ENCODE data around the gene MIEF1.
"Not testable (repeated sequence)": the region's sequence is repeated elsewhere in the genome, so short reads cannot be mapped to it uniquely, and the experiment has no call there.

MIEF1 gene

DNA sequence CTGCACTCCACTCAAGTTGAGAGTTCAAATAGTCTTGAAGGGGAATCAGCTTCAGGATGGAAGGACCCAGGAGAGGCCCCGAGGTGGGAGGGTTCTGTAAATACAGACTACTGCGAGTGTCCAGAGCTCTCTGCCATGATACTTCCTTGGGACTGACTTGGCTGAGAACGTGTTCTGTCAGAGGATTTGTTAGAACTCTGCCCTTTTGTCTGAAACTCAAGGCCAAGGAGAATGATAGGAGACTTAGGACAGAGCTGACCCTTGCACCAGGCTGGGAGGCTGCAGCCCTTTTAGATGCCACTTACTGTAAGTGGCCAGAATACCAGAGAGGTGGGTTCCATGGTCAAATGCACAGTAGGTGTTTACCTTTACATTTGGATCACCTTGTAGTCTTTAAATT, 15.4 kb downstream of the MIEF1 start:
- DNase-seq, result no peak

DNA sequence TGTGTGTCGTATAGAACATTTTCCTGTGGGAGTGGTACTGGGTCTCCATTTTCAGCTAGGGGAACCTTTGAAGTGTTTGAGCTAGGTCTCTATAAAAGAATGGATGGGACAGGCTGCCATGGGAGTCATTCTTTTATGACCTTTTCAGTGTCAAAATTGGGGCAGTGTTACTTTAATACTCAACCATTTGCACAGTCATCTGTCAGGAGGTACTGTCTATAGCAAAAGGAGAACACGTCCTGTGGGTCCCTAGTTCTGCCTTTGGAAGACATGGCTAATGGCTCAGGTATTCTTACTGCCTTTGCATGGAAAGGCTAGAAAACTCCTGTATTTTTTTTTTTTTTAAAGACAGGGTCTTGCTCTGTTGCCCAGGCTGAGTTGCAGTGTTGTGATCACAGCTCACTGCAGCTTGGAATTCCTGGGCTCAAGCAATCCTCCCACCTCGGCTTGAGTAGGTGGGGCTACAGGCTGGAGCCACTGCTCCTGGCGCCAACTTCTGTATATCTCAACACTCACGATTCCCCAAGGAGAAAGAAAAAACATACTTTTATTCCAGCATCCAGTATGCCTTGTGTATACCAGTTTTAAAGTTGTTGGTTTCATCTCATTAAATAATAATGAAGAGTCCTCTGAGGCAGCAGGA, 16.2 kb downstream of the MIEF1 start:
- no peak for DNase-seq

DNA sequence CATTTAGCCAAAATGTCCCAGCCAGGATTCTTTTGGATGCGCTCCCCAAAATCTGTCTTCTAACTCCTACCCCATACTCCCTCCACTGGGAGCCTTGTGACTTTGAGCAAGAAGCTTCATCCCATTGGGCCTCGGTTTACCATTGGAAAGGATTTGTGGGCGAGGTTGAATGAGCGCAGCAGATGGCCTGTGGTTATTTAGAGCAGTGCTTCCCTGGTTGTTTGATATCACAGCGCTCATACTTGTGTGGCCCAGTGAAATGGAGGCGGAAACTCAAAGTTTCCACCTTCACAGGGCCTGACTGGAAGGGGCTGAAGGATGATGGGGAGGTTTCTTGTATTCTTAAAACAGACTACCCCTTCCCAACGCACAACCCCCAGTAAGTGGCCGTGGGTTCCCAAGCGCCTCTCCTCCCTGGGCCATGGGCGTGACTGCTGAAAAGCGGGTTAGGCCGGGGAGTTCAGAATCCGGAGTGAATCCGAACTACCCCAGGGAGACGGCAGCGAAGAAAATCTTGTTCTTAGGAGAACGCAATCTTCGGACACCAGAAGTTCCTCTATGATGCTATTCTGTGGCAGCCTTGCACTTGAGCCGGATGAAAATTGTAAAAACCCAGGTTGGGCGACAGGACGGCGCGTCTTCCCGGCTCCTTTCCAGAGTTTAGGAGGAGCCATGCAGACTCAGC, 17.0 kb downstream of the MIEF1 start:
- DNase-seq, result no peak

DNA sequence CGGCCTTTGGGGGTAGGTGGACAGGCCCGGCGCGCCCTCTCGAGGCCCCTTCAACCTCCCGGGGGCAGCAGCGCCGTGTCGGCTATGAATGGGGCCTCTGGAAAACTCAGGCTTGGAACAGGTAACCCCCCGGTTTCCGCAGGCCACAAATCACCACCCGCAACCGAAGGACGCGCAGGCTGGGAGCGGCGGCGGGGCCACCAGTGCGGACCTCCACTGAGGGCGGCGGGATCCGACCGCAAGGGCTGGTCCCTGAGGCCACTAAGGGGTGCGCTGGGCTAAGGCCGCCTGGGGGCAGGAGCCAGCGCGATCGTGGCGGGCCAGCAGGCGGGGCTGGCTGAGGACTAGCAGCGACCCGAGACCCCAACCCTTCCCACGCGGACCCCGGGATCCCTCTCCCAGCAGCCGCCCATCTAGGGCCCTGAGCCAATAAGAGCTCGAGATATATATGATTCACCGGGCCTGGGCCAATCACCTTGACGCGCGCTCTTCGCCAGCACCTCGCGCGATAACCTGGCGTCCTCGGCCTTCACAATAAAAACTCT, 17.7 kb downstream of the MIEF1 start:
- no peak for DNase-seq

DNA sequence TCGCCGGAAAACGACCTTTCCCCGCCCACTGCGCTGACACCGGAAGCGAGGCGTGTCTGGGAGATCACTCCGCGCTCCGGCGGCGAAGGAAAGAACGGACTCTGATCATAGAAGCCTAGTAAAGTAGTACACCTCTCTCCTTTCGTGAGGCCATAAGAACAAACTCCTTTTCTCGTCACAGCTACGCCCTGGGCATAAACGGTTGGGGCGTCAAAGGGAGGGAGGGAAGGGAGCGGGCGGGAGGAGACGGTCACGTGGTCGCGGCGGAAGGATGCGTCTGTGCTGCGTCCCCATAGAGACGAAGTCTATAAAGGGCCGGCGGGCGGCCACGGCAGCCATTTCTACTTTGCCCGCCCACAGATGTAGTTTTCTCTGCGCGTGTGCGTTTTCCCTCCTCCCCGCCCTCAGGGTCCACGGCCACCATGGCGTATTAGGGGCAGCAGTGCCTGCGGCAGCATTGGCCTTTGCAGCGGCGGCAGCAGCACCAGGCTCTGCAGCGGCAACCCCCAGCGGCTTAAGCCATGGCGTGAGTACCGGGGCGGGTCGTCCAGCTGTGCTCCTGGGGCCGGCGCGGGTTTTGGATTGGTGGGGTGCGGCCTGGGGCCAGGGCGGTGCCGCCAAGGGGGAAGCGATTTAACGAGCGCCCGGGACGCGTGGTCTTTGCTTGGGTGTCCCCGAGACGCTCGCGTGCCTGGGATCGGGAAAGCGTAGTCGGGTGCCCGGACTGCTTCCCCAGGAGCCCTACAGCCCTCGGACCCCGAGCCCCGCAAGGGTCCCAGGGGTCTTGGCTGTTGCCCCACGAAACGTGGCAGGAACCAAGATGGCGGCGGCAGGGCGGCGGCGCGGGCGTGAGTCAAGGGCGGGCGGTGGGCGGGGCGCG, 18.4 kb downstream of the MIEF1 start, which contains the start of gene ATF4:
Gene ATF4 (plus strand): TSS at position 337 of the 880 bp plus-strand sequence. CDS start 884 bp downstream, outside the sequence.
- DNase-seq, result peak; percentile 98

DNA sequence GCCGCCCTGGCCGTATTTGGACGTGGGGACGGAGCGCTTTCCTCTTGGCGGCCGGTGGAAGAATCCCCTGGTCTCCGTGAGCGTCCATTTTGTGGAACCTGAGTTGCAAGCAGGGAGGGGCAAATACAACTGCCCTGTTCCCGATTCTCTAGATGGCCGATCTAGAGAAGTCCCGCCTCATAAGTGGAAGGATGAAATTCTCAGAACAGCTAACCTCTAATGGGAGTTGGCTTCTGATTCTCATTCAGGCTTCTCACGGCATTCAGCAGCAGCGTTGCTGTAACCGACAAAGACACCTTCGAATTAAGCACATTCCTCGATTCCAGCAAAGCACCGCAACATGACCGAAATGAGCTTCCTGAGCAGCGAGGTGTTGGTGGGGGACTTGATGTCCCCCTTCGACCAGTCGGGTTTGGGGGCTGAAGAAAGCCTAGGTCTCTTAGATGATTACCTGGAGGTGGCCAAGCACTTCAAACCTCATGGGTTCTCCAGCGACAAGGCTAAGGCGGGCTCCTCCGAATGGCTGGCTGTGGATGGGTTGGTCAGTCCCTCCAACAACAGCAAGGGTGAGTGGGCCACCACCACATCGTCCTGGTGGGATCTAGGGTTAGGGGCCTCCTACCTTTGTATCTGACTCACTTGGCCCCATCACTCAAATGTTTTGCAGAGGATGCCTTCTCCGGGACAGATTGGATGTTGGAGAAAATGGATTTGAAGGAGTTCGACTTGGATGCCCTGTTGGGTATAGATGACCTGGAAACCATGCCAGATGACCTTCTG, 19.2 kb downstream of the MIEF1 start:
- not testable (repeated sequence) for DNase-seq

DNA sequence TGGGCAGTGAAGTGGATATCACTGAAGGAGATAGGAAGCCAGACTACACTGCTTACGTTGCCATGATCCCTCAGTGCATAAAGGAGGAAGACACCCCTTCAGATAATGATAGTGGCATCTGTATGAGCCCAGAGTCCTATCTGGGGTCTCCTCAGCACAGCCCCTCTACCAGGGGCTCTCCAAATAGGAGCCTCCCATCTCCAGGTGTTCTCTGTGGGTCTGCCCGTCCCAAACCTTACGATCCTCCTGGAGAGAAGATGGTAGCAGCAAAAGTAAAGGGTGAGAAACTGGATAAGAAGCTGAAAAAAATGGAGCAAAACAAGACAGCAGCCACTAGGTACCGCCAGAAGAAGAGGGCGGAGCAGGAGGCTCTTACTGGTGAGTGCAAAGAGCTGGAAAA, 20.0 kb downstream of the MIEF1 start:
- DNase-seq, result not testable (repeated sequence)

DNA sequence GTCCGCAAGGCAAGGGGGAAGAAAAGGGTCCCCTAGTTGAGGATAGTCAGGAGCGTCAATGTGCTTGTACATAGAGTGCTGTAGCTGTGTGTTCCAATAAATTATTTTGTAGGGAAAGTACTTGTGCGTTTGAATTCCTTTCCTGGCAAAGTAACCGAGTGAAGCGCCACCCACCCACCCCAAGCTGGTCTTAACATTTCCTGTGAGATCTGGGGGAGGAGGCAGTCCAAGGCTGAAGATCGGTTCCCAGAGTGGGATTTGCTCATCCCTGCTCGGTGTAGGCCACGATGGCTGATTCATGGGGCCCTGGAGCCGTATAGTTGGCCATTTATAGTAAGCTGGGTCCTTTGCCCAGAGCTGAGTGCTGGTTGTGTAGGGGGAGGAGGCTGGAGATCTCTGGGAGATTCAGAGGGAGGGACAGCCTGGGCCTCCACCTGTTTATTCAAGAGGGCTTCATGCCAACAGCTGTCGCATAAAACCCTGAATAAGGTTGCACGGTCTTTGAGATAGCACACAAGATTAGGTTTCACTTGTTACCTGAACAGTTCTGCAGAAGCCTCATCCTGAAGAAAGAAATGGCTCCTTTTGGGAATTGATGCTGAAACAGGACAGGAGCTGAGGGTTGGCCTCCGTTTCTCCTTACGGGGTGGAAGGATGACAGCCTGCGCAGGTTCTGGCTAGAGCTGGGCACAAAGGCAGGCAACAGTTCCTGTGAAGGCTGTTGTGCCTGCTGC, 20.6 kb downstream of the MIEF1 start:
- peak; percentile 77 for DNase-seq

DNA sequence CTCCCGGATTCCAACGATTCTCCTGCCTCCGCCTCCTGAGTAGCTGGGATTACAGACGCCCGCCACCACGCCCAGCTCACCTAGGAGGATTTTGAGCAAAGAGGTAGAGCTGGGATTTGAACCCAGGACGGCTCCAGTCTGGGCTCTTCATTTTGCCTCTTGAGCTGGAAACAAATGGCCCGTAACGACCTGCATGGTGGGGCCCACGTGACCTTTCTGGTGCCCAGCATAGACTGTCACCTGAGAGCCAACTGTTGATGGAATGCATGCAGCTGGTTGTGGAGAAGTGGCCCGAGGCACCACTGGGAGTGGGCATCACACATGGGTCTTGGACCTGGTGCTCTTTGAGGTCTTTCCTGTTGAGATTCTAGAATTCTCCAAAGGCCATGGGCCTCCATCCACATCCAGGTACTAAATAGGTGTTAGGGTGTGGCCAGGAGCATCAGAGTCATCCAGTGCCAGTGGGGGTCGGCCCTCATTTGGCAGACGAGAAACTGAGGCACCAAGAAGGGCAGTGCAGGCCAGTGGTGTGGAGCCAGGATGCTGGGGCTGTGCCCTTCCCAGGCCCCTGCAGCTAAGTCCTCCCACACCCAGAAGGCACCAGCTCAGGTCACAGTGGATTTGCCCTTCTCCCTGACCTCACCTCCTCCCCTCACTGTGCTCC, 22.1 kb downstream of the MIEF1 start:
- DNase-seq, result no peak

DNA sequence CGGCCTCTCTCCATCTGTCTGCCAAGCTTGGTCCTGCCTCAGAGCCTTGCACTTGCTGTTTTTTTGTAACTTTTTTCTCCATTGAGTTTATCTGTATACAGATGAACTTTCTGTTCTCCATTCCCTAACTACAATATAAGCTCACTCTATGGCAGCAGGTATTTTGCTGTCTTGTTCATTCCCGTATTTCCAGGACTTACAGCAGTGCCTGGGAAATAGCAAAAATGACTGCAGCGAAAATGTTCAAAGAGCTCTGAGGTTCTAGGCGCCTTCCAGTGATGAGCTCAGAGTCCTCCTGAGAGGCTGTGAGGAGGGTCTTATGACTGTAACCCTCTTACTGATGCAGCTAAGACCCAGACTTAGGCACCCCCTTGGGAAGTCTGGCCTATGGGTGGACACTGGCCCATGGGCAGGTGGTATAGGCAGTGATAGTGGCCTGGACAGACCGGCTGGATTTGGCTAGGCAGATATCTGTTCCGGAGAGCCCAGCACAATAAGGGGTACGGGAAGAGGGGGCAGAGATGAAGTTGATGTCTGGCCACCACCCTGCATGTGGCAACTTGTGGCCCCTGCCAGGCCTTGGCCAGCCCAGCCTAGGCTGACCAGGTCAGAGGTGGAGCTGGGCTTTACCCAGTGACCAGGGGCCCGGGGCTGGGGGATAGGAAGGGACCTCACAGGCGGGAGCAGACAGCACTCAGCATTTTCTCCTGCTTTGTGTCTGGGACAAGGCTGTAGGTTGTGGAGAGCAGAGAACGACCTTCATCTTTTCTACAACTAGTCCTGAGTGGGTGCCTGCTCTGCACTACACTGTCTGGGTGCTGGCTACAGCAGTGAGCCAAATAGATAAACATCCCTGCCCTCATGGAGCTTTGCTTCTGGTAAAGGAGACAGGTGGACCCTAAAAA, 22.9 kb downstream of the MIEF1 start:
- DNase-seq, result peak; percentile 70

DNA sequence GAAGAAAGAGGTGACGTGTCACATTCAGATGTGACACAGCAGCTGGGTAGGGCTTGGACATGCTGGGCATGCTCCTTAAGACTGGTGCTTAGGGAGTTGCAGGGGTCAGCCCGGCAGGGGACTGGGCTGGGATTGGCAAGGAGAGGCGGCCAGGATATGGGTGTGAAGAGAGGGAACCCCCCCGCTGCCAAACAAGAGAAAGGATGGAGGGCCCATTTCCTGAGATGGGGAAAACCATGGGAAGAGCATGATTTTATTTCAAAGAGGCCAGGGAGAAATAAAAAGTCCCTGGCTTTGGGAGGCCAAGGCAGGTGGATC, 23.5 kb downstream of the MIEF1 start:
- DNase-seq, result no peak

DNA sequence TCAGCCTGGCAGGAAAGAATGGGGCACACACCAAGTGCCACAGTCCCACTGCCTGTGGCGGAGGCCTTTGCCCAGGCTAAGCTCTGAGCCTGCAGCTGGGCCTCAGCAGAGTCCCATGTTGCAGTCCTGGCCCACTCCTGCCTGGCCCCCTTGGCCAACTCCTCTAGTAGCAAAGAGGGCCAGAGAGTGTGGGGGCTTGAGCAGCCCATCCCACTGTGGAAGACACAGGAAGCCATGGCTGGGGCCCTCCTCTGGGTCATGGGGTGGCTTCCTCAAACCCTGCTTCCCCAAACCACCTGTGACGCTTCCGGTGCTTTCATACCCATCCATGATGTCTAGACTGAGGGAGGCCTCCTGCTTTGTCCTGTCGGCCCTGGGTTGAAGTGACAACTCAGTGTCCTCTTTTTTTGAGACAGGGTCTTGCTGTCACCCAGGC, 24.7 kb downstream of the MIEF1 start:
- peak; percentile 71 for DNase-seq

DNA sequence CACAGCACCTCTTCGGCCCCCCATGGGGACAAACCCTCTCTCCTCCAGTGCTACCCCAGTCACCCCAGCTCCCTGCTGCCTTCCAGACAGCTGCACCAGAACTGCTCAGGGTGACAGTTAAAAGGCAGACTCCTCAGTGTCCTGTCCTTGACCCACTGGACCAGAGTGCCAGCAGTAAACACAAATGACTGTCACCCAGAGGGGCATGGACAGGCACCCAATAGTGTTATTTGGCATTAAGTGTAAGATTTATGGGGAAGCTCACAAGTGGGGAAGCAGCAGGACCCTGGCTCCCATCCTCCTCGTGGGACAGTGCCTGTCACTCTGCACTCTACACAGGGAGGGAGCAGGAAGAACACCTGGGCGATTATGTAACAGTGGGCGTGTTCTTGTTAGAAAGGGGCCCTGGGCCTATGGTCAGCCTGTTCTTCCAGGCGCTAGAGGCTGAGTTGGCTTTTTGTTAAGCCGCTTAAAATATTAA, 25.4 kb downstream of the MIEF1 start:
- no peak for DNase-seq

DNA sequence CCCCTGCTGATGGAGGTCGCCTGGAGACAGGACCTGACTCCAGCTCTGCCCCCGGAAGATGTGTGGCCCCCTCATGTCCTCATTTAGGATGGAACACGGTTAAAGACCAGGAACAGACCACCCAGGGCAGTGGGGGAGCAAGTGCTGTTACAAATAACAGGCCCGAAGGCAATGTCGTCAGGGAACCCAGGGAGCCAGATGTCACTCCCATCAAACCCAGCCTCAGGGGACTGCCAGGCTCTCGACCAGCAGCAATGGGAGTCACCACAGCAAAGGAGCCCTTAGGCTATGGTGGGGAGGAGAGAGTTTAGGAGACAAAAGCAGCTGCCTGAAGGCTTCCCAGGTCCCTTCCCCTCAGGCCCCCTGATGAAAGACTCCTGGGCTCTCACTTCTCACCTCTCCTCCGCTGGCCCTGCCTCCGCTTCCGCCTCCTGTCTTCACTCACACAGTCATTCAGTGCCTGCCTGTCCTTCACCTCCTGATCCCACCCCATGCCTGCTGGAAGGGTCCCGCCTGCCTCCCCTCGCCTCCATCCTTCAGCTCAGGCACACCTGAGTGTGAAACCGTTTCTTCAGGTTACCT, 26.1 kb downstream of the MIEF1 start:
- no peak for DNase-seq

DNA sequence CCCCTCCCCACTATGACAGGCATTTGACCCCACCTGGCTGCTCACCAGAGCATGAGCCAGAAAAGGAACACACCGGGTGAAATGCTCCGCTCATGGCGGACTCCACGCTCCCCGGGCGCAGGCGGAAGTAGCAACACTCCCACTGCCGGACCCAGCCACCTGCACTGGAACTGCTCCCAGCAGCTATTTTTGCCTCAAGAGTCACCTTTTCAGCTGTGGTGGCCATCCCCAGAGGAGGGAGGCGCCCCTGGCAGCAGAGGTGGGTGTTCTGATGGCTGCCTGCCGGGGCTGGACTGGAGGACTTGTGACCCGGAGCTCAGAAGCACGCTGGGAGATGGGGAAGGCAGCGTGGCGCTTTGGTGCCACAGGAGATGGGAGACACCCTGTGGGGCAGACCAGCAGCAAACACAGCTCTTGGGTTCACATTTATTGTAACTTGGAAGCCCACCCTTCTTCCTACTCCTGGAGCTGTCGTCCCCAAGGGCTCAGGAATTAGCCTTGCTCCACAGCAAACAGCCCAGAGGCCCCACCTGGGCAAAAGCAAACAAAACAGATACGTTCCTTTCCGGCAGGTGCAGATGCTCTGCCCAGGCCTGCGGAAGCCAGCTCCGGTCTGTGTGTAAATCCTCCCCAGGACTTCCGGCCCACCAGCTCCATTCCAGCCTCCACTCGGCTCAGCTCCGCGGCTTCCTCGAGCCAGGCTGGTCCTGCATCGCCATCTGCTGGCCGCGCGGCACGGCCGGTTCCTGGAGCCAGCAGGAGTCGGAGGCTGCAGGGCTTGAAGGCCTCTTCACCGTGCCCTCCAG, 26.8 kb downstream of the MIEF1 start:
- peak; percentile 95 for DNase-seq

DNA sequence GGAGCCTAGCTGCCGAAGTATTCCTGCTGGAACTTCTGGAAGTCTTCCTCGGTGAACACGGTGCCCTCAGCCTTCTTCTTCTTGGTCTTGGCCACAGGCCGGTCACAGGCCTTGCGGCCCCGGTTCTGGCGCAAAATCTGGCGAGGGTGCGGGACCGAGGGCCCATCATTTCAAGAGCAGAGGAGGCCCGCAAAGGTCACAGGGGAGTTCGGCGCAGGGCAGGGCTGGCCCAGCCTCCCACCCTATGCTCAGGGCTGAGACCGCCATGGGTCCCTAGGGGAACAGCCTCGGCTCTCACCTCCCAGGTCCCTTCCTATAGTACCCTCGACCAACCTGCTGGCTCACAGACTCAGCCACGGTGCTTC, 27.4 kb downstream of the MIEF1 start:
- DNase-seq, result no peak

DNA sequence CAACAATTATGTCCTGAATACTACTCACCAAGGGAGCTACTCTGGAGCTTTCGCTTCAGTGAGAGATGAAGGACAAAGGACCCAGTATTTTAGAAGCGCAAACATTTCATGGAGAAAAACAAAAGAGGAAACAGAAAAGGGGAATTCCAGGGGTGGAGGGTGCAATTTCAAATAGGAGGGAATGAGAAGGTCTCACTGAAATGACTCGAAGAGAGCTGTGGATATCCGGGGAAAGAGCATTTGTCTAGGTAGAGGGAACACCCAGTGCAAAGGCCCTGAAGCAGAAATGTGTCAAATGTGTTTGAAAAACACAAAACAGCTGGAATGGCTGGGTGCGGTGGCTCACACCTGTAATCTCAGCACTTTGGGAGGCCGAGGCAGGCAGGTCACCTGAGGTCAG, 28.0 kb downstream of the MIEF1 start:
- no peak for DNase-seq

DNA sequence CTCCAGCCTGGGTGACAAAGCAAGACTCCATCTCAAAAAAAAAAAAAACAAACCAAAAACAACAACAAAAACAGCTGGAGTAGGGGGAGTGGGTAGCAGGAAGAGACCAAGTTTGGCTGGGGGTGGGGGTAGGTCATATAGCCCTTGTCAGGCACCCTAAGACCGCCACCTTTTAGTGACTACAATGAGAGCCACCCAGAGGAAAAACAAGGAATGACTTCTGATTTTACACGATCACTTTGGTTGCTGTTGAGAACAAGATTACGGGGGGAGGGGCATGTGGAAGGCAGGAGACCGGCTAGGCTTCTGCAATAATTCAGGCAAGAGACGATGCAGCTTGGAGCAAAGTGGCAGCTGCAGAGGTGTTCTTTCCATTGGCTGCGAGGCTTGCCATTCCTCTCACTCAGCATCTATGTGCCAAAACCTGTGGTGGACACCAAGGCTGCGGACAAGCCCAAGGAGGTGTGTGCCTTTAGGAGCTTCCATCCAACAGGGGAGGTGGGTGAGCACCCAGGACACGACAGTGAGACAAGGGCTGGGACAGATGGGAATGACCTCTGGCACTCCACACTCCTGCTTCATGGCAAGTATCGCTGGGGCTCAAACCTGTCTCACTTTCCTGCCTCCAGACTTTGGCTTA, 28.7 kb downstream of the MIEF1 start:
- DNase-seq, result no peak
